Naive thymus-derived CD4-positive, alpha-beta T cell (primary cell): ENCODE data around the gene NBEA. TPM values are rescaled to one million over a fixed set of nuclear protein-coding genes. Genes with fewer than 3 reads are reported as not detected.
"Not testable (repeated sequence)": the region's sequence is repeated elsewhere in the genome, so short reads cannot be mapped to it uniquely, and the experiment has no call there.

Experiments used
- ATAC-seq: fragments of 150-1000 bp; cut with Tn5 transposase; 2 replicates; pipeline ENCODE4 v1.10.0; 2021; ENCODE audit warnings: mild to moderate bottlenecking, moderate library complexity
- CTCF ChIA-PET: fragments of 350-600 bp; sonication (Branson Sonifier 250); formaldehyde crosslinking; loops from one replicate; lab custom pipeline; 2021; ENCODE audit warnings: antibody characterized with exemption; lab: Charles Lee
- POLR2A ChIA-PET: fragments of 350-600 bp; sonication (Branson Sonifier 250); formaldehyde crosslinking; loops from one replicate; lab custom pipeline; 2021; ENCODE audit warnings: antibody characterized with exemption, inconsistent platforms; lab: Charles Lee
- DNase-seq, 9 donors: peaks; one replicate each; pipeline versions ENCODE4 v3.0.0 to v3.0.0-alpha.2; 2020 to 2022; ENCODE audit warnings: mixed read lengths in 1 of 9
- H3K27ac ChIP-seq: one replicate; pipeline ENCODE4 v1.7.0; 2013; ENCODE audit warnings: mild to moderate bottlenecking, low read depth, low read length, moderate library complexity
- H3K27me3 ChIP-seq, 2 donors: one replicate each; pipeline ENCODE4 v1.7.0; 2013; ENCODE audit warnings: low read length in 2 of 2, mild to moderate bottlenecking in 2 of 2, moderate library complexity in 2 of 2; ENCODE audit not compliant: control insufficient read depth in 2 of 2, insufficient read depth in 2 of 2
- H3K36me3 ChIP-seq, 3 experiments: 1 replicate in 2 of 3; 2 replicates in 1 of 3; pipeline ENCODE4 v1.7.0; 2013; ENCODE audit warnings: low read length in 3 of 3, mild to moderate bottlenecking in 3 of 3, moderate library complexity in 1 of 3; ENCODE audit not compliant: insufficient read depth in 3 of 3, control insufficient read depth in 2 of 3
- H3K4me1 ChIP-seq, 2 donors: one replicate each; pipeline ENCODE4 v1.7.0; 2013; ENCODE audit warnings: low read length in 2 of 2, mild to moderate bottlenecking in 2 of 2, moderate library complexity in 1 of 2; ENCODE audit not compliant: control insufficient read depth in 2 of 2, insufficient read depth in 2 of 2
- H3K4me3 ChIP-seq: 2 replicates; pipeline ENCODE4 v1.7.0; 2013; ENCODE audit warnings: mild to moderate bottlenecking, low read length
- H3K9me3 ChIP-seq, 3 experiments: 1 replicate in 2 of 3; 2 replicates in 1 of 3; pipeline ENCODE4 v1.7.0; 2013; ENCODE audit warnings: low read length in 3 of 3; ENCODE audit not compliant: control insufficient read depth in 2 of 3
- H3K27ac Mint-ChIP-seq, 9 donors: one replicate each; pipeline ENCODE4 v1.8.0; 2020 to 2022; ENCODE audit warnings: mixed read lengths in 9 of 9, mild to moderate bottlenecking in 8 of 9, moderate library complexity in 5 of 9, inconsistent platforms in 2 of 9
- H3K27me3 Mint-ChIP-seq, 5 donors: one replicate each; pipeline ENCODE4 v1.8.0; 2021 to 2022; ENCODE audit warnings: mixed read lengths in 5 of 5, mild to moderate bottlenecking in 1 of 5
- H3K36me3 Mint-ChIP-seq, 5 donors: one replicate each; pipeline ENCODE4 v1.8.0; 2020 to 2022; ENCODE audit warnings: mixed read lengths in 5 of 5, mild to moderate bottlenecking in 3 of 5, inconsistent platforms in 1 of 5
- H3K4me1 Mint-ChIP-seq, 7 donors: one replicate each; pipeline ENCODE4 v1.8.0; 2020 to 2022; ENCODE audit warnings: mixed read lengths in 7 of 7, mild to moderate bottlenecking in 3 of 7, inconsistent platforms in 1 of 7
- H3K4me3 Mint-ChIP-seq, 10 donors: one replicate each; pipeline ENCODE4 v1.8.0; 2020 to 2022; ENCODE audit warnings: mild to moderate bottlenecking in 10 of 10, mixed read lengths in 10 of 10, moderate library complexity in 6 of 10, inconsistent platforms in 2 of 10
- H3K9me3 Mint-ChIP-seq, 11 donors: one replicate each; pipeline ENCODE4 v1.8.0; 2020 to 2022; ENCODE audit warnings: mixed read lengths in 11 of 11, mild to moderate bottlenecking in 4 of 11, inconsistent platforms in 1 of 11, moderate library complexity in 1 of 11
- intact Hi-C, 2 donors: fragments of 100-400 bp; cut with micrococcal nuclease; formaldehyde crosslinking; loops; one replicate each; pipeline ENCODE4 v1.15.1; 2023
- polyA plus RNA-seq, 2 donors: library from polyadenylated mRNA; unstranded; fragments of 300-500 nt; fragmentation: Illumina TruSeq; gene quantifications; one replicate each; pipeline ENCODE4 v1.2.3, GENCODE V29; 2021
- total RNA-seq, 6 experiments: library from RNA in 5 of 6; stranded (reverse) in 5 of 6; gene quantifications; 1 replicate in 5 of 6; 2 replicates in 1 of 6; pipeline ENCODE4 v1.2.3 and lab custom pipeline; 2021 to 2026

NBEA gene
- total and polyA plus RNA-seq, 7 experiments from 2014 or later, result 0.15 to 6.3 (median 3.2) TPM

DNA sequence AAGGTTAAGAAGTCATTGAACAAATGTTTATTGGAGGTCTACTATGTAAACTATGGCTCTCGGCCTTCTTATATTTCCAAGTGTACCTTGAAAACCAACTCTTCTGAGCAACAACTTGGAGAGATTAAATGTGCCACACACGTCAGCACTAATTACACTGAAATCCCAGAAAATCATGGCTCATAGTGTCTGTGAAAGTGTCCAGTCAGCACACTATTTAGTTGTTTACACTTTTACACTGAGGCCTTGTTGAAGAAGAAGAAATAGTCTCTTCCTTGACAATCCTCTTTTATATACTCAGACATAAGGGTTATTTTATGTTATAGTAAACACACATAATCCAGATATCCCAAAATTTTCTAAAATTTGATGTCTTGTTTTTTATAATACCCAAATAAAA lies 30.9 kb upstream of the NBEA start:
- no peak overlapping the region for H3K27ac Mint-ChIP-seq
- H3K27me3 Mint-ChIP-seq, result peaks cover 6 to 41% (median 21%) of the 10 kb centered on the region in 5 donors
- Histone ChIP-seq H3K27ac (no peak overlapping the region), H3K4me1 (no peaks in the 10 kb centered on the region), H3K27me3 (no peaks in the 10 kb centered on the region), H3K36me3 (no peaks in the 10 kb centered on the region), H3K9me3 (no peaks in the 10 kb centered on the region), H3K4me3 (no peak overlapping the region)
- ATAC-seq (no peak), DNase-seq (no peak)
- no peak overlapping the region for H3K4me3 Mint-ChIP-seq
- H3K36me3 Mint-ChIP-seq, result no peaks in the 10 kb centered on the region
- CTCF ChIA-PET, result no interaction called here
- POLR2A ChIA-PET, result no interaction called here
- intact Hi-C loops, result no loop called here
- H3K9me3 Mint-ChIP-seq, result peaks cover 0 to 10% (median 0%) of the 10 kb centered on the region in 11 donors
- no peaks in the 10 kb centered on the region for H3K4me1 Mint-ChIP-seq

DNA sequence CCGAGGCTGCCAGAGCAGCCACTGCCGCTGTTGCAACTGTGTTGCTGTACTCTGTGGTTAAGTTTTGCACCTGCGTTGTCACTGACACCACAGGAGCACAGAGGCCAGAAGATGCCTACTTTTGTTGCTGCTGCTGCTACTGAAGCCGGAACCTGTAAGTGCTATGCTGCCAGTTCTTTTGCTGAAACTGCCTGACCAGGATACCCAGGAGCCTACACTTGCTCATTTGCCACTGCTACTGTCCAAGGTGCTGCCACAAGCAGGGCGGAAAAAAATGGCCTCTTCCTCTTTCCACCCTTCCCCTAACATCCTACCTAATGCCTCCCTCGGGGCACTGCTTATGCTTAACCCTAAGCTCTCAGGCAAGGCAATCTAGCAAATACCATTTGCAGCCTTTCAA lies 29.0 kb upstream of the NBEA start:
- intact Hi-C loops, result no loop called here
- Histone ChIP-seq H3K27ac (no peak overlapping the region), H3K4me1 (no peaks in the 10 kb centered on the region), H3K27me3 (no peaks in the 10 kb centered on the region), H3K4me3 (no peak overlapping the region), H3K9me3 (no peaks in the 10 kb centered on the region), H3K36me3 (no peaks in the 10 kb centered on the region)
- DNase-seq (no peak), ATAC-seq (no peak)
- no peaks in the 10 kb centered on the region for H3K4me1 Mint-ChIP-seq
- H3K36me3 Mint-ChIP-seq, result no peaks in the 10 kb centered on the region
- ChIA-PET CTCF (no interaction called here), POLR2A (no interaction called here)
- peaks cover 0 to 10% (median 0%) of the 10 kb centered on the region in 11 donors for H3K9me3 Mint-ChIP-seq
- H3K27ac Mint-ChIP-seq, result no peak overlapping the region
- no peak overlapping the region for H3K4me3 Mint-ChIP-seq
- peaks cover 6 to 39% (median 21%) of the 10 kb centered on the region in 5 donors for H3K27me3 Mint-ChIP-seq

DNA sequence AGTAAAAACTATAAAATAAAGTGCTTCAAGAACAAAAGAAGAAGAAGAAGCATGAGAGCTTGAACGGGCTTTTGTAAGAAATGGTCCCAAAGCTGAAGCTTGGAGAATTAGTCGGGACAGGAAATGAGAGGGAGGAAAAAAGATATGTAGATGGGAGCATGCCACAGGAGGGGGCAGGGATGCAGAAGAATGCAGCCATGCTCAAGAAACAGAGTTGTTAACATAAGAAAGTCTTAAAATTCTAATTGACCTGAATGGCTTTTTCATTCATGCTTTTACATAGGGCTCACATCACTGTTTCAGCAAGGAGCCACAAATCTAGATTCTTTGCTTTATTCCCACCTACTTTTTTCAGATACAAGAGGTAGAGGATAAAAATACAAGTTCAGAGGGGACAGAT lies 27.7 kb upstream of the NBEA start:
- no peaks in the 10 kb centered on the region for H3K4me1 ChIP-seq
- H3K9me3 ChIP-seq, result no peaks in the 10 kb centered on the region
- no peak overlapping the region for H3K27ac ChIP-seq
- Mint-ChIP-seq H3K4me1 (no peaks in the 10 kb centered on the region), H3K4me3 (no peak overlapping the region), H3K27ac (no peak overlapping the region), H3K36me3 (no peaks in the 10 kb centered on the region), H3K27me3 (peaks cover 6 to 30% (median 13%) of the 10 kb centered on the region in 5 donors), H3K9me3 (peaks cover 0 to 7% (median 0%) of the 10 kb centered on the region in 11 donors)
- no peaks in the 10 kb centered on the region for H3K27me3 ChIP-seq
- H3K36me3 ChIP-seq, result no peaks in the 10 kb centered on the region
- ChIA-PET CTCF (no interaction called here), POLR2A (no interaction called here)
- no peak for ATAC-seq
- no peak for DNase-seq
- no peak overlapping the region for H3K4me3 ChIP-seq
- intact Hi-C loops, result no loop called here

DNA sequence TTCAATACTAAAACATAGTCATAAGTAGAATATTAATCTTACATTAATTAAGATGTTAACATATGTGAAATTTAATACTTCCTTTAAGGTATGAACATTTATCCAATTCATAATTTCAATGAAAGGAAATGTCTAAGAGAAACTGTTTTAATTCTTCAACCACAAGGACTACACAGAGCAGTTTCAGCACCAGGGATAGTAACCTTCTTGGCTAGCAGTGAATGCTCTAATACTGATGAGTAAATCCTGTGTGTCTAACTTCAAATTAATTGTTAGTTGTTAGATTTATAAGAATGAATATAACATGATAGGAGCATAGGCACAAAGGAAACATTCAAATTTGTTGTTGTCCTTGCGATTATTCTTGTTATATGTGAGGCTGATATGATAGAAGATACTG lies 15.6 kb upstream of the NBEA start:
- intact Hi-C loops, result no loop called here
- peaks cover 0 to 40% (median 20%) of the 10 kb centered on the region in 5 donors for H3K27me3 Mint-ChIP-seq
- POLR2A ChIA-PET, result no interaction called here

DNA sequence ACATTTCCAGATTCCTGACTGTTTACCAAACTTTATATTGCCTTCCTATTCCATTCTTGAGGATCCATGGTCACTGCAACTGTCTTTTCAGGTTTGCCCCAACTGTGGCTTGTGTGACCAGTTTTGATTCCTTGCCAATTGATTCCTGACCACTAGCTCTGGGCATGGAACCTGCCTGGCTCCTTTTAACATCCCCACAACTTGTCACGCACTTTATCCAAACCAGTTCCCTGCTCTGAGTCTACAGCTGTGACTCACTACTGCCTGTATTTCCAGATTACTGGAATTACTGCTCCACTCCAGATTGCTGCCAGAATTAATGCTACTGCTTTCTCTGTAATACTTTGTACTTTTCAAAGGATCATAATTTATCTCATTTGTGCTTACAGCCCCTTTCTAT lies 13.4 kb upstream of the NBEA start:
- H3K4me3 ChIP-seq, CTCF ChIA-PET, H3K4me3 Mint-ChIP-seq, H3K4me1 ChIP-seq, H3K9me3 Mint-ChIP-seq, H3K27ac Mint-ChIP-seq, H3K9me3 ChIP-seq, H3K36me3 ChIP-seq, H3K4me1 Mint-ChIP-seq, H3K27ac ChIP-seq, ATAC-seq, DNase-seq, H3K36me3 Mint-ChIP-seq, H3K27me3 ChIP-seq, intact Hi-C loops: not testable (repeated sequence)
- peaks cover 2 to 44% (median 30%) of the 10 kb centered on the region in 5 donors for H3K27me3 Mint-ChIP-seq
- POLR2A ChIA-PET, result interaction anchor here (0.6 kb wide), 1 partner anchor 18 kb away, joined by 5 read pairs; no protein-coding TSS in a partner anchor

More for the DNA sequence above, 15.6 kb upstream of the NBEA start:
- Histone ChIP-seq H3K27me3 (no peaks in the 10 kb centered on the region), H3K36me3 (no peaks in the 10 kb centered on the region), H3K4me1 (no peaks in the 10 kb centered on the region), H3K4me3 (no peak overlapping the region), H3K9me3 (no peaks in the 10 kb centered on the region), H3K27ac (no peak overlapping the region)
- H3K36me3 Mint-ChIP-seq, result no peaks in the 10 kb centered on the region
- DNase-seq, result no peak
- peaks cover 0 to 2% (median 0%) of the 10 kb centered on the region in 7 donors for H3K4me1 Mint-ChIP-seq
- CTCF ChIA-PET, result no interaction called here
- no peak overlapping the region for H3K4me3 Mint-ChIP-seq
- no peaks in the 10 kb centered on the region for H3K9me3 Mint-ChIP-seq
- ATAC-seq, result no peak
- no peak overlapping the region for H3K27ac Mint-ChIP-seq

DNA sequence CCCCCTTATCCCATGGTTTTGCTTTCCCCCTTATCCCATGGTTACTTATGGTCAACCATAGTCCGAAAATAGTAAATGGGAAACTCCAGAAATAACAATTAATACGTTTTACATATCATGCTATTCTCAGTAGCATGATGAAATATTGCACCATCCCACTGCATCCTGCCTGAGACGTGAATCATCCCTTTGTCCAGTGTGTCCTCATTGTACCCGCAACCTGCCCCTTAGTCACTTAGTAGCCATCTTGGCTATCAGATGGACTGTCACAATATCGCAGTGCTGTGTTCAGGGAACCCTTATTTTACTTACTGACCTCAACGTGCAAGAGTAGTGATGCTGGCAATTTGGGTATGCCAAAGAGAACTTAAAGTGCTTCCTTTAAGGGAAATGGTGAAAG lies 10.5 kb upstream of the NBEA start:
- H3K27ac ChIP-seq, result no peak overlapping the region
- no peak overlapping the region for H3K4me3 ChIP-seq
- ATAC-seq (no peak), DNase-seq (no peak)
- Mint-ChIP-seq H3K36me3 (no peaks in the 10 kb centered on the region), H3K4me1 (no peaks in the 10 kb centered on the region), H3K27ac (no peak overlapping the region), H3K27me3 (peaks cover 8 to 48% (median 46%) of the 10 kb centered on the region in 5 donors), H3K4me3 (no peak overlapping the region), H3K9me3 (peaks cover 0 to 5% (median 0%) of the 10 kb centered on the region in 11 donors)
- POLR2A ChIA-PET, result no interaction called here
- CTCF ChIA-PET, result no interaction called here
- H3K4me1 ChIP-seq, result no peaks in the 10 kb centered on the region
- H3K27me3 ChIP-seq, result no peaks in the 10 kb centered on the region
- no peaks in the 10 kb centered on the region for H3K36me3 ChIP-seq
- intact Hi-C loops, result no loop called here
- H3K9me3 ChIP-seq, result no peaks in the 10 kb centered on the region

DNA sequence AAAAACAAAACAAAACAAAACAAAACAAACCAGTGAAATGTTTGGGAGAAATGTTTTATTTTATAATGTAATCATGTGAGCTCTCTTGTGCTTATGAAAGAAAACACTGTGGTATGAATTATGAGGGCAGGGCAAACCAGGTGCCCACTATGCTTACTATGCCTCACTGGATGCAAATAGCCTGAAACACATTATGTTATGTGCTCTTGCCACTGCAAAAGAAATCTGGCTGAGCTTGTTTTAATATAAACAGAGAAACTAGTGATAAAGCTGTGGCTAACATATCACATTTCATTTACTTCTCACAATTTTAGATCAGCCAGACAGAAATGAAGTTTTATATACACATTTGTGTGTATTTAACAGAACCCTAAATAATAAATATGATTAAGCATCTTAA lies 8.7 kb upstream of the NBEA start:
- no peak overlapping the region for H3K27ac ChIP-seq
- DNase-seq, result no peak
- Mint-ChIP-seq H3K9me3 (peaks cover 0 to 5% (median 0%) of the 10 kb centered on the region in 11 donors), H3K4me1 (no peaks in the 10 kb centered on the region), H3K36me3 (no peaks in the 10 kb centered on the region), H3K27ac (no peak overlapping the region), H3K27me3 (peaks cover 8 to 53% (median 50%) of the 10 kb centered on the region in 5 donors), H3K4me3 (no peak overlapping the region)
- intact Hi-C loops, result no loop called here
- H3K4me3 ChIP-seq, result no peak overlapping the region
- ATAC-seq, result no peak
- no peaks in the 10 kb centered on the region for H3K9me3 ChIP-seq
- H3K4me1 ChIP-seq, result no peaks in the 10 kb centered on the region
- POLR2A ChIA-PET, result no interaction called here
- H3K36me3 ChIP-seq, result no peaks in the 10 kb centered on the region
- no peaks in the 10 kb centered on the region for H3K27me3 ChIP-seq
- CTCF ChIA-PET, result no interaction called here
